ENCODE data around the gene LST1.

Gene LST1

GRCh38 chr6:31560697-31561058 is 25.4 kb upstream of the LST1 start:
- DNase-seq = no peak

DNA sequence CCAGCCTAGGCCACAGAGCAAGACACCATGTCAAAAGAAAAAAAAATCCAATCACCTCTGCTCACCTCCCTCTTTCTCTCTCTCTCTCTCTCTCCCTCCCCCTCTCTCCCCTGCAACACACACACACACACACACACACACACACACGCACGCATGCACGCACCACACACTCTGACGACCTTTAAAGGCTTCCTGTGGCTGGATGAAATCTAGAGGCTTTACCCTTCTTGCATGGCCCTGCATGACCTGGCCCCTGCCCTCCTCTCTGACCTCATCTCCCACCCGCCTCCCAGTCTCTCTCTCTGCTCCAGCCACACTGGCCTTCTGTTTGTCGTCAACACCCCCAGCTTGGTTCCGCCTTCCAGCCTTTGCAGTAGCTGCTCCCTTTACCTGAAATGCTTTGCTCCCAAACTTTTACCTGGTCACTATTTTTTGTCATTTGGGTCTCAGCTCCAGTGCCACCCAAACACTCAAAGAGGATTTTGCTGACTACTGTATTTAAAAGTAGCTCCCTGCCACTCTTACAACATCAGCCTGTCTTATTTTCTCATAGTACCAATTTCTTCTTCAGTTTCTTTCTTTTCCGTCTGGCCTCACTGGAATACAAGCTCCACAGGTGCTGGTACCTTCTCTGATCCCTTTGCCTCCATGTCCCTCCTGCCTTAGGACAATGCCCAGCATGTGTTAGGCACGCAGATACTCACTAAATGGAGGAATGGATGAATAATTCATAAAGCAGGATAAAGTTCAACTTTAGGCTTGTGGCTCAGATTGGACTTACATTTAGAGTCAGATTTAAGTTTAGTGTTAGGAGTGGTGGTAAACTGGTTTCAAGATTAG is 18.3 kb upstream of the LST1 start:
- DNase-seq = no peak

DNA sequence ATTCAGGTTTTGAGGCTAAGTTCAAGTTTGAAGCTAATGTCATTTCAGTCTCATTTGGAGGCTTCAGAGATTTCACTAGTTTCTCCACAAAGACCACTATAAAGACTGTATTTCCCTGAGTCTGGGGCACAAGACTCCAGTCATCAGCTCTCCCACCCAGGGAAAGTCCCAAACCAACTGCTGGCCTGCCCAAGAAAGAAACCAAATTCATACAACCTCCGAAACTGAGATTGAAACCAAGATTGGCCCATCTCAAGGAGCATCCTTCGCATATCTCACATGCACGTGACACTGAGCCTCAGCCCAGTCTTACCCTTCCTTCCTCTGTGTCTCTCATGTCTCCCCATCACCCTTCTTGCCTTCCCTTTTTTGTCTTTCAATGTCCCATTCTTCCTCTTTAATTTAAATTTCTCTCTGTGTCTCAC is 17.5 kb upstream of the LST1 start:
- no peak for DNase-seq

GRCh38 chr6:31569861-31570536 is 16.1 kb upstream of the LST1 start:
- no peak for DNase-seq

- DNase-seq = no peak
Observed at GRCh38 chr6:31572041-31572911, 13.8 kb upstream of the LST1 start, which contains the start of gene LTA. LTA (plus strand) TSS chr6:31572289; CDS start chr6:31572743, 454 bp downstream.

- DNase-seq = no peak
Observed at GRCh38 chr6:31573239-31574105, 12.6 kb upstream of the LST1 start.

DNA sequence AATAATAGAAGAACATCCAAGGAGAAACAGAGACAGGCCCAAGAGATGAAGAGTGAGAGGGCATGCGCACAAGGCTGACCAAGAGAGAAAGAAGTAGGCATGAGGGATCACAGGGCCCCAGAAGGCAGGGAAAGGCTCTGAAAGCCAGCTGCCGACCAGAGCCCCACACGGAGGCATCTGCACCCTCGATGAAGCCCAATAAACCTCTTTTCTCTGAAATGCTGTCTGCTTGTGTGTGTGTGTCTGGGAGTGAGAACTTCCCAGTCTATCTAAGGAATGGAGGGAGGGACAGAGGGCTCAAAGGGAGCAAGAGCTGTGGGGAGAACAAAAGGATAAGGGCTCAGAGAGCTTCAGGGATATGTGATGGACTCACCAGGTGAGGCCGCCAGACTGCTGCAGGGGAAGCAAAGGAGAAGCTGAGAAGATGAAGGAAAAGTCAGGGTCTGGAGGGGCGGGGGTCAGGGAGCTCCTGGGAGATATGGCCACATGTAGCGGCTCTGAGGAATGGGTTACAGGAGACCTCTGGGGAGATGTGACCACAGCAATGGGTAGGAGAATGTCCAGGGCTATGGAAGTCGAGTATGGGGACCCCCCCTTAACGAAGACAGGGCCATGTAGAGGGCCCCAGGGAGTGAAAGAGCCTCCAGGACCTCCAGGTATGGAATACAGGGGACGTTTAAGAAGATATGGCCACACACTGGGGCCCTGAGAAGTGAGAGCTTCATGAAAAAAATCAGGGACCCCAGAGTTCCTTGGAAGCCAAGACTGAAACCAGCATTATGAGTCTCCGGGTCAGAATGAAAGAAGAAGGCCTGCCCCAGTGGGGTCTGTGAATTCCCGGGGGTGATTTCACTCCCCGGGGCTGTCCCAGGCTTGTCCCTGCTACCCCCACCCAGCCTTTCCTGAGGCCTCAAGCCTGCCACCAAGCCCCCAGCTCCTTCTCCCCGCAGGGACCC is 11.7 kb upstream of the LST1 start:
- DNase-seq = no peak

DNA sequence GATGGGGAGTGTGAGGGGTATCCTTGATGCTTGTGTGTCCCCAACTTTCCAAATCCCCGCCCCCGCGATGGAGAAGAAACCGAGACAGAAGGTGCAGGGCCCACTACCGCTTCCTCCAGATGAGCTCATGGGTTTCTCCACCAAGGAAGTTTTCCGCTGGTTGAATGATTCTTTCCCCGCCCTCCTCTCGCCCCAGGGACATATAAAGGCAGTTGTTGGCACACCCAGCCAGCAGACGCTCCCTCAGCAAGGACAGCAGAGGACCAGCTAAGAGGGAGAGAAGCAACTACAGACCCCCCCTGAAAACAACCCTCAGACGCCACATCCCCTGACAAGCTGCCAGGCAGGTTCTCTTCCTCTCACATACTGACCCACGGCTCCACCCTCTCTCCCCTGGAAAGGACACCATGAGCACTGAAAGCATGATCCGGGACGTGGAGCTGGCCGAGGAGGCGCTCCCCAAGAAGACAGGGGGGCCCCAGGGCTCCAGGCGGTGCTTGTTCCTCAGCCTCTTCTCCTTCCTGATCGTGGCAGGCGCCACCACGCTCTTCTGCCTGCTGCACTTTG is 10.7 kb upstream of the LST1 start, which contains the start of gene TNF:
Gene TNF, plus strand, starts transcription at position 231 of the 567 bp plus-strand sequence. Its CDS starts 177 bp downstream, at position 408.
- DNase-seq = no peak

DNA sequence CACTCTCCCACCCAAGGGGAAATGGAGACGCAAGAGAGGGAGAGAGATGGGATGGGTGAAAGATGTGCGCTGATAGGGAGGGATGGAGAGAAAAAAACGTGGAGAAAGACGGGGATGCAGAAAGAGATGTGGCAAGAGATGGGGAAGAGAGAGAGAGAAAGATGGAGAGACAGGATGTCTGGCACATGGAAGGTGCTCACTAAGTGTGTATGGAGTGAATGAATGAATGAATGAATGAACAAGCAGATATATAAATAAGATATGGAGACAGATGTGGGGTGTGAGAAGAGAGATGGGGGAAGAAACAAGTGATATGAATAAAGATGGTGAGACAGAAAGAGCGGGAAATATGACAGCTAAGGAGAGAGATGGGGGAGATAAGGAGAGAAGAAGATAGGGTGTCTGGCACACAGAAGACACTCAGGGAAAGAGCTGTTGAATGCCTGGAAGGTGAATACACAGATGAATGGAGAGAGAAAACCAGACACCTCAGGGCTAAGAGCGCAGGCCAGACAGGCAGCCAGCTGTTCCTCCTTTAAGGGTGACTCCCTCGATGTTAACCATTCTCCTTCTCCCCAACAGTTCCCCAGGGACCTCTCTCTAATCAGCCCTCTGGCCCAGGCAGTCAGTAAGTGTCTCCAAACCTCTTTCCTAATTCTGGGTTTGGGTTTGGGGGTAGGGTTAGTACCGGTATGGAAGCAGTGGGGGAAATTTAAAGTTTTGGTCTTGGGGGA is 10.0 kb upstream of the LST1 start:
- DNase-seq = no peak

GRCh38 chr6:31576897-31577578 is 9.0 kb upstream of the LST1 start:
- DNase-seq = no peak

DNA sequence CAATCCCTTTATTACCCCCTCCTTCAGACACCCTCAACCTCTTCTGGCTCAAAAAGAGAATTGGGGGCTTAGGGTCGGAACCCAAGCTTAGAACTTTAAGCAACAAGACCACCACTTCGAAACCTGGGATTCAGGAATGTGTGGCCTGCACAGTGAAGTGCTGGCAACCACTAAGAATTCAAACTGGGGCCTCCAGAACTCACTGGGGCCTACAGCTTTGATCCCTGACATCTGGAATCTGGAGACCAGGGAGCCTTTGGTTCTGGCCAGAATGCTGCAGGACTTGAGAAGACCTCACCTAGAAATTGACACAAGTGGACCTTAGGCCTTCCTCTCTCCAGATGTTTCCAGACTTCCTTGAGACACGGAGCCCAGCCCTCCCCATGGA is 8.5 kb upstream of the LST1 start:
- DNase-seq = no peak

DNA sequence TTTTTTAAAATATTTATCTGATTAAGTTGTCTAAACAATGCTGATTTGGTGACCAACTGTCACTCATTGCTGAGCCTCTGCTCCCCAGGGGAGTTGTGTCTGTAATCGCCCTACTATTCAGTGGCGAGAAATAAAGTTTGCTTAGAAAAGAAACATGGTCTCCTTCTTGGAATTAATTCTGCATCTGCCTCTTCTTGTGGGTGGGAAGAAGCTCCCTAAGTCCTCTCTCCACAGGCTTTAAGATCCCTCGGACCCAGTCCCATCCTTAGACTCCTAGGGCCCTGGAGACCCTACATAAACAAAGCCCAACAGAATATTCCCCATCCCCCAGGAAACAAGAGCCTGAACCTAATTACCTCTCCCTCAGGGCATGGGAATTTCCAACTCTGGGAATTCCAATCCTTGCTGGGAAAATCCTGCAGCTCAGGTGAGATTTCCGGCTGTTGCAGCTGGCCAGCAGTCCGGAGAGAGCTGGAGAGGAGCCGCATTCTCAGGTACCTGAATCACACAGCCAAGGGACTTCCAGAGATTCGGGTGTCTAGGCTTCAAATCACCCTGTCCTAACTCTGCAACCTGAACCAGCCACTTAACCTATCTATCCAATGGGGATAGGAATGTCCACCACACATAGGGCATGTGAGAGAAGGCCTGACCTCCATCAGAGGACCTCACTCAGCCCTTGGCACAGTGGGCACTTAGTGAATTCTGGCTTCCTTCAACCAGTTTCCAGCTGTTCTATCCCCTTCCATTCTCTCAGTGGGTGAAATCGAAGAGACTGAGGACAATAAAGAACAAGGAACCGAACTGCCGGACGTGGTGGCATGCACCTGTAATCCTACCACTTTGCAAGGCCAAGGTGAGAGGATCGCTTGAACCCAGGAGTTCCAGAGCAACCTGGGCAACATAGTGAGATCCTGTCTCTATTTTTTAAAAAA is 7.6 kb upstream of the LST1 start:
- DNase-seq = no peak

- no peak for DNase-seq
Observed at GRCh38 chr6:31579119-31579505, 7.0 kb upstream of the LST1 start.

DNA sequence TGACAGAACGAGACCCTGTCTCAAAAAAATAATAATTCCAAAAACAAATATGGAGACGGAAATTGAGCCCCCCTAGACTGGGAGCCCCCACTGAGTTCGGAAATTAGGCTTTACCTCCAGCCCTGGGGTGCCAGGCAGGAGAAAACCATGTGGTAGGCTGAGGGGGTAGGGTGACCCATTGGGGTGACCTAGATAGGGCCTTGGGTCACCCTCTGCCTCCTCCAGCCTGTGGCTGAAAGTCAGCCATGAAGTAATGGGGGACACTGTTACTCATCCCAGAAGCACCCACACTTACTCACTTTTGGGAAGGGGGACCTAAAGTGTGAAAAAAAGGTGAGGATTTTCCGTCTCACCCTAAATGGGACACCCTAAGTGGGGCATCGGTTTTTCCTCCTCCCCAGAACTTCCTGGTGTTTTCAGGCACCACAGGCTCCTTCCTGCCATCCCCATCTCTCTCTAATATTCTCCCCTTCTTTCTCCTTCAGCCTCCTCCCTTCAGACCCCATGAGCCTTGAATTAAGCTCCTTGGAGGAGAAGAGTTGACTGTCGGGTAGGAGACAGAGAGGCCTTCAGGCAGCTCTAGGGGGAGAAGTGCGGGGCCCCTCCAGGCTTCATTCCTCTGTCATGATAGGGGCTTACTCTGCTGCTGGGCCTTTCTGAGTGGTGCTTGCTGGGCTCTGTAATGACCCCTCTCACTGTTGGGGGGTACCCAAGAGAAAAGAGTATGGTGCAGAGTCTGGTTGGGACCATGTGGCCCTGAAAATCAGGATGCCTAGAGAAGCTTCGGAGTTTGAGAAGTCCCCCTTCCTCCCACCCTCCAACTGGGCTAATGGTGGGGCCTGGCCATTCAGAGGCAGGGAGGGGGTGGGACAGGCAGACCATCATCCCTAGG is 6.3 kb upstream of the LST1 start:
- no peak for DNase-seq

DNA sequence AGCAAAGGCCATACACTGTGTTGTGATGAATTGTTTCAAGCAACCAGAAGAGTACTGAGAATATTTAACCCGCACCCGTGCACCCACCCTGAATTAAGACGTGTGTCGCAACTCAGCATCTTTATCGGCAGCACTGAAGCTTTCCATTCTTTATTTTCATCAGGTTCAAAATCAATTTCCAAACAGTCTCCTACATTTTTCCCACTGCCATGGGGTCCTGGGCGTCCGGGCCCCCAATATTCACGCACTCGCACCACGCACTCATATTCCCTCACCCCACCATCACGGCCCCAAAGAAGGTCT is 5.7 kb upstream of the LST1 start:
- no peak for DNase-seq

DNA sequence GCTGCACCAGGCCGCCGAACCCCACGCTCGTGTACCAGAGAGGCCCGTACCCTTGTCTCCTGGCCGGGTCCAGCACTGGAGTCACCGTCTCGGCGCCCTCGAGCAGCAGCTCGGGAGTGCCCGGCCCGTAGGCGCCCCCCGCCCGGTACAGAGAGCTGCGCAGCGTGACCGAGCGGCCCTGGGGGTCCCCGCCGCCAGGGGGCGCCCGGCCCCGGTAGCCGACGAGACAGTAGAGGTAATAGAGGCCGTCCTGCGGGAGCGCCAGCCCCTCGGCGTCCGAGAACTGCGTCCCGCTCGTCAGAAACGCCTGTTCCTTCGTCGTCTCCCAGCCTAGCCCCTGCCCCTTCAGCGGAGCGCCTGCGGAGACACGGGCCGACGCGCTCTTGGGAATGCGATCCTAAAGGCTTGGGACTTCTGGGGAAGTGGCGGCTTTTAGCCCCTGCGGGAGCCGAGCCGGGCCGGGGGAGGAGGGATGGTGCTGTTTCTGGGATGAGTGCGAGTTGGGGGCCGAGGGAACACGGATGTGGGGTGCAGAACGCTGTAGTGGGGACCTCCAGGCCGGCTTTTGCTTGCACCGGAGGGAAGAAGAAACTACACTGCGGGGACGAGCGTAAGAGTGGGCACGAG is 5.2 kb upstream of the LST1 start:
- peak; percentile 51 for DNase-seq

Data from KG1 (cell line).